HTERT RPE-1 (cell line): ENCODE results near the gene QSER1.
"Not testable (repeated sequence)": the region's sequence is repeated elsewhere in the genome, so short reads cannot be mapped to it uniquely, and the experiment has no call there.

Experiments used
- in situ Hi-C: fragments of 300-500 bp; cut with MboI; formaldehyde crosslinking; loops from 4 replicates; pipeline ENCODE4 v1.14.3; 2020; ENCODE audit warnings: low sequenced_read_pairs

The QSER1 gene

GRCh38 chr11:32990481-32990880, 97.9 kb downstream of the QSER1 start:
- in situ Hi-C loops: no loop called here

- in situ Hi-C loops: no loop called here
Observed at GRCh38 chr11:32991427-32991826, 98.8 kb downstream of the QSER1 start.

GRCh38 chr11:32991898-32992297, 99.3 kb downstream of the QSER1 start:
- in situ Hi-C loops: no loop called here

GRCh38 chr11:33000181-33000580, 107.6 kb downstream of the QSER1 start:
- in situ Hi-C loops: no loop called here

GRCh38 chr11:33001281-33001680, 108.7 kb downstream of the QSER1 start:
- in situ Hi-C loops: no loop called here

GRCh38 chr11:33001751-33002542, 109.3 kb downstream of the QSER1 start:
- in situ Hi-C loops: no loop called here

GRCh38 chr11:33005175-33005574, 112.6 kb downstream of the QSER1 start:
- in situ Hi-C loops: no loop called here

GRCh38 chr11:33006010-33006409, 113.4 kb downstream of the QSER1 start:
- in situ Hi-C loops: no loop called here

GRCh38 chr11:33013755-33014154, 121.1 kb downstream of the QSER1 start:
- in situ Hi-C loops: no loop called here

- in situ Hi-C loops: no loop called here
Observed at GRCh38 chr11:33015621-33016551, 123.3 kb downstream of the QSER1 start, which contains the start of gene DEPDC7. TSS of gene DEPDC7 (plus strand) at chr11:33015878. CDS start at chr11:33015956, 78 bp downstream.

GRCh38 chr11:33016654-33017053, 124.0 kb downstream of the QSER1 start:
- in situ Hi-C loops: no loop called here

GRCh38 chr11:33017478-33017877, 124.9 kb downstream of the QSER1 start:
- in situ Hi-C loops: no loop called here

GRCh38 chr11:33017965-33018364, 125.4 kb downstream of the QSER1 start:
- in situ Hi-C loops: no loop called here

GRCh38 chr11:33018840-33019239, 126.2 kb downstream of the QSER1 start:
- in situ Hi-C loops: no loop called here

- in situ Hi-C loops: no loop called here
Observed at GRCh38 chr11:33021501-33021900, 128.9 kb downstream of the QSER1 start.

- in situ Hi-C loops: no loop called here
Observed at GRCh38 chr11:33021937-33022336, 129.3 kb downstream of the QSER1 start.

- in situ Hi-C loops: no loop called here
Observed at GRCh38 chr11:33025339-33025722, 132.7 kb downstream of the QSER1 start.

GRCh38 chr11:33027233-33027632, 134.6 kb downstream of the QSER1 start:
- in situ Hi-C loops: no loop called here

GRCh38 chr11:33027846-33028536, 135.4 kb downstream of the QSER1 start:
- in situ Hi-C loops: no loop called here

- in situ Hi-C loops: no loop called here
Observed at GRCh38 chr11:33028537-33028914, 135.9 kb downstream of the QSER1 start.

- in situ Hi-C loops: not testable (repeated sequence)
Observed at GRCh38 chr11:33029218-33029617, 136.6 kb downstream of the QSER1 start.
